GM18499 (cell line): ENCODE data around the gene TEKT5.
"Not testable (repeated sequence)": the region's sequence is repeated elsewhere in the genome, so short reads cannot be mapped to it uniquely, and the experiment has no call there.

Experiments
- ATAC-seq: cut with Tn5 transposase; IDR thresholded peaks from one replicate; pipeline ENCODE4 v1.9.1; 2021; ENCODE audit warnings: moderate number of reproducible peaks; ENCODE audit not compliant: insufficient read depth, unreplicated experiment

TEKT5 gene

GRCh38 chr16:10662212-10662611 is 32.5 kb downstream of the TEKT5 start:
- ATAC-seq = no peak

GRCh38 chr16:10661737-10662136 is 33.0 kb downstream of the TEKT5 start:
- no peak for ATAC-seq

- no peak for ATAC-seq
Measured at GRCh38 chr16:10660950-10661635, 33.6 kb downstream of the TEKT5 start.

GRCh38 chr16:10658943-10659342 is 35.8 kb downstream of the TEKT5 start:
- ATAC-seq = no peak

- ATAC-seq = no peak
Measured at GRCh38 chr16:10657925-10658324, 36.8 kb downstream of the TEKT5 start.

GRCh38 chr16:10656618-10657017 is 38.1 kb downstream of the TEKT5 start:
- no peak for ATAC-seq

GRCh38 chr16:10655415-10655977 is 39.2 kb downstream of the TEKT5 start:
- no peak for ATAC-seq

GRCh38 chr16:10654592-10655414 is 39.9 kb downstream of the TEKT5 start:
- ATAC-seq = no peak

- ATAC-seq = no peak
Measured at GRCh38 chr16:10652730-10653590, 41.8 kb downstream of the TEKT5 start.

GRCh38 chr16:10649098-10649497 is 45.6 kb downstream of the TEKT5 start:
- ATAC-seq = not testable (repeated sequence)

GRCh38 chr16:10647721-10648296 is 46.9 kb downstream of the TEKT5 start:
- no peak for ATAC-seq

GRCh38 chr16:10647264-10647720 is 47.4 kb downstream of the TEKT5 start:
- ATAC-seq = no peak

GRCh38 chr16:10646581-10647263 is 48.0 kb downstream of the TEKT5 start:
- no peak for ATAC-seq

GRCh38 chr16:10646228-10646580 is 48.5 kb downstream of the TEKT5 start:
- ATAC-seq = no peak

- ATAC-seq = no peak
Measured at GRCh38 chr16:10644092-10644491, 50.6 kb downstream of the TEKT5 start.

GRCh38 chr16:10642964-10643363 is 51.8 kb downstream of the TEKT5 start:
- no peak for ATAC-seq

GRCh38 chr16:10641953-10642949 is 52.5 kb downstream of the TEKT5 start:
- no peak for ATAC-seq

- no peak for ATAC-seq
Measured at GRCh38 chr16:10641555-10641952, 53.2 kb downstream of the TEKT5 start.
